GM18858 (cell line): ENCODE data around the gene GEMIN4.
"Not testable (repeated sequence)": the region's sequence is repeated elsewhere in the genome, so short reads cannot be mapped to it uniquely, and the experiment has no call there.

ENCODE experiments used
- ATAC-seq: cut with Tn5 transposase; IDR thresholded peaks from one replicate; pipeline ENCODE4 v1.9.1; 2021; ENCODE audit not compliant: unreplicated experiment

GEMIN4 gene

DNA sequence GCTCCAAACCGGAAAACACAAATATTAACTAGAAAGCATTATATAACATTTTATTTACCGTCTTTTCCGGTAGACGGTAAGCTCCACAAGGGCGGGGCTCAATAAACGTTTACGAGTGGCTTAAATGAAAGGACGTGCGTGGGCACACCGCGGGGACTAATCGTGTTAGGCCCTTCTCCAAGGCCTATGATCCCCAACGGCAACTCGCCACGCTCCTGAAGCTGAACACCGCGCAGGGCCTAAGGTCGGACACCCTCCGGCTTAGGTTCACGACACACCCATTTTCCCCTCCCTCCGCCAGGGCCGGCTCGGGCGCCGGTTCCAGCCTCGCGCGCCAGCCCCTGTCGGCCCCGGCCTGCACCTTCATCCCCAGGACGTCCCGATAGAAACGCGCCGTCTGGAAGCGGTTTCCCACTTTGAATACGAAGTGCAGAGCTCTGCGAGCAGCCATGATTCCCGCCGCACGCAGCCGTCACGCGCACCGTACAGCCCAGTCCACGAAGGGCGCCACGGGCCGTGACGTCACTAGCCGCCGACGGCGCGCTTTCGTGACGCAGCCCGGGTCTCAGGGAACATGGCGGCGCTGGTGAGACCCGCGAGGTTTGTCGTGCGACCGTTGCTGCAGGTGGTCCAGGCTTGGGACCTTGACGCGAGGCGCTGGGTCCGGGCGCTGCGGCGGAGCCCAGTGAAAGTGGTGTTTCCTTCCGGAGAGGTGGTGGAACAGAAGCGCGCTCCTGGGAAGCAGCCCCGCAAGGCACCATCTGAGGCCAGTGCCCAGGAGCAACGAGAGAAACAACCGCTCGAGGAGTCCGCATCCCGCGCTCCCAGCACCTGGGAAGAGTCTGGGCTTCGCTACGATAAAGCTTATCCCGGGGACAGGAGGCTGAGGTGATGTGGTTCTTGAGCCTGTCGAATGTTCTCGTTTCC, 30.0 kb upstream of the GEMIN4 start, which contains the start of the genes GLOD4 and MRM3:
TSS of gene GLOD4 (minus strand) at position 476 of the 927 bp plus-strand sequence. CDS start at position 451, 25 bp downstream.
TSS of gene MRM3 (plus strand) at position 549 of the 927 bp plus-strand sequence. CDS start at position 575, 26 bp downstream.
- peak; percentile 62 for ATAC-seq

DNA sequence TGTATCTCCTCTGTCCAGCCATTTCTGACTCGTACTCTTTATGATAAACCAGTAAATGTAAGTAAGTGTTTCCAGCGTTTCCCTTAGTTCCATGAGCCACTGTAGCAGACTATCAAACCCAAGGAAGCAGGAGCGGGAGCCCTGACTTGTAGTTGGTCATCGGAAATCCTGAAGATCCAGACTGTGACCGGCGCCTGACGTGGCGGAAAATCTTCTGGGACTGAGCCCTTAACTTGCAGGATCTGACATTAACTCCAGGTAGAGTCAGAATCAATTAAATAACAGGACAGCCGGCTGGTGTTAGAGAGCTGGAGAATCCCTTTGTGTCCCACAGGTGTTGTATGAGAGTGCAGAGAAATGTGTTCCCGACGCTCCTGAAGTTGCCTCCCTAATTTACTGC, 26.0 kb upstream of the GEMIN4 start:
- no peak for ATAC-seq

DNA sequence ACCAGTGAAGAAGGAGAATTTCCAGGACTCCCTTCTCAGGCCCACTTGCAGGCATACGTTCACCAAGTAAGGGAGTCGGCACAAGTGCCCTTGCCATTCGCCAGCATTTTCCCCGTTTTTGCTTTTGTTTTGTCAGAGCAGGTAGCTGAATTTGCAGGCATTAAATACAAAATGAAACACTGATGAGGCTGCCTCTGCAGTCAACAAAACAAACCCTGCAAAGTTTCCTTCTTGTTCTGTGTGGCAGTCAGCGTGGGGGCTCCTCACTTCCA, 22.2 kb upstream of the GEMIN4 start:
- ATAC-seq = no peak

DNA sequence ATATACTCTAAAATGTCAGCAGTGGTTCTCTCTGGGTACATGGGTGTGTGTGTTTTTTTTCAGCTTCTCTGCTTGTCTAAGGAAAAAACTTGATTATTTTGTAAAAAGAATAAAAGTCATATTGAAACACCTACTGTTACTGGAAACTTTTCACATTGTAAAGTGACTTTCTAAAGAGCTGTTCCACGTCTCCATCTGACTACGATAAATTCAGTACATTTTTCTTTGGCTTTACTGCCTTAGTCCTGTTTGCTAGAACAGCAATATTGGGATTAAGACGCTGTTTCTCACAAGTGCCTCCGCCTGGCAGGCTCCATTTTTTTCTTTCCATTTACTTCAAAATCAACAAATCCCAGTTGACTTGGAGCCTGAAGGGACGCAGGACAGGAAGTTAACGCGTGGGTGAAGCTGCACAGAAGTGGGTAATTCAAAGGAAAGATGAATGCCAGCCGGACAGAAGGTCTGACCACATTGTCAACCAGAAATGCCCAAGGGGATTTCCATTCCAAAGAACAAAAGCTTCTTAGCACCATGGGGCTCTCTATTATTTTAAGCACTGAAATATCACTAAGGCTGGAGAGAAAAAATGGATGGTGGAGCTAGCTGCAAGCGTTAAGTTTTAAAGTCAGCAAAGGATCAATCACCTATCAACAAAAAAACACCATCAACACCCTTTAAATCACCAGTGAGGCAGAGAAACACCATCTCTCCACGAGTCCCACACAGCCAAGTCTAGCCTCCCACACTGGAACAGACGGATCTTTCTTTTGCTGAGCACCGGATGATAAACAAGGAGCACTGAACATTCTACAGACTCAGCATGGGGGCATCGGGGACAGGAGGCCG, 21.6 kb upstream of the GEMIN4 start:
- ATAC-seq = no peak

DNA sequence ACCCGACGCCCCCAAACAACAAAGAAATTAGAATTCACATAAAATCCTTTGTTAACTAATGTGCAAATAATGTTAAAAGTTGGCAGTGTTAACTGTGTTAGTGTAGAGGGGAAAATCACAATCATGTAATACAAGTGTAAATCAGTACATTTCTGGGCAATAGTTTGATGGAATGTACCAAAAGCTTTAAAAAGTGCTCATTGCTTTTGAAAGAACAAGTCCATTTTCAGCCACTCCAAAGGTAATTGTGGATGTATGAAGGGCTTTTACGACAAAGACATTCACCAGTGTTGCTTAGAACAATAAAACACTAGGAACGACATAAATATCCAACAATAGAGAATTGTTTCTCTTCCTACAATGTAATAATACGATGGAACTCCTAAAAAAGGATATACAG, 21.0 kb upstream of the GEMIN4 start:
- ATAC-seq = no peak

DNA sequence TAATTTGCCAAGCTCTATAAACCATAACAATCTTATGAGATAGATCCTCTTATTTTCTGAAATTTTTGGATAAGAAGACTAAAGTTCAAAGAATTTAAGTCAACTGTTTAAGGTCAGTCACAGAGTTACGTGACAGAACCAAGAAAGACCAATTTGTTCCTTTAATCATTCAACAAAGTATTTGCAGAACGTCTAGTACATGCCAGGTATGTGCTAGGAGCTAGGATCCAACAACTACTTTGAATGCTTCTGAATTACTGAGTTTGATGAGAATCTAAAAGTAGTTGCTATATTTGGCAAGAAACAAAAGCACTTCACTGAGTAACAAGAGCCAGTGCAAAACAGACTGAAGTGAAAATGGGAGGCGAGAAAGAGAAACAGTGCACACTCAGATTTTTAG, 15.0 kb upstream of the GEMIN4 start:
- ATAC-seq = no peak

DNA sequence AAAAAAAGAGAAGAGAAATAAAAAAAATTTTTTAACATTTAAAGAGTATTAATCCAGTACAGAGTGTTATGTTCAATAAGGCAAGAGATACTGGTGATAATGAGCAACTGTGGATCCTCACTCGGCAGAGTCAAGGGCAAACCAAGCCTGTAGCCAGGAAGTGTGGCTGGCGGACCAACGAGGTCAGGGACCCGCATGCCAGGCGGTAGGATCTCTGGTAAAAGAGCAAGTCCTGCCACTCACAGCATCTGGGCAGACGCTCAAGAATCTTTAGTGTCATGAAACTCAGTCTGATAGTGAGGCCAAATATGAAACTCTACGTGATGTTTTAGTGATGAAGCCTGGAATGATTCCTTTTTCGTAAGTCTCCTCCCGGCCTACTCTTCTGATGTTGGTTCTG, 8.3 kb upstream of the GEMIN4 start:
- ATAC-seq = no peak

DNA sequence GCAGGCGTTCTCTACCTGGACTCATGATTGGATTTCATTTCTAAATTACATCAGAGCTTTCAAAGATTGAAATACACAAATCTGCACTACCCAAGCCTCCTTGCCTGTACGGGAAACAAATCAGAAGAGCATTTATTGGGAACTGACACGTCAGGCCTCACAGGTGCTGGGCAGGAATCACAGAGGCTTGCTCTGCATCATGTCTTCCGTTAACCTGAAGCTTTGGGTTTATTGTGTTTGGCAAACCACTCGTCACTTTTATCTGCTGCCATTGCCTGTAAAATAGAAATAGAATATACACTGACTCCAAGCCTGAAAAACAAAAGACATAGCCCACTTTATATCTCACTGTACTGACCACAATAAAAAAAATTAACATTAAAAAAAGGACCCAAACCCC, 7.9 kb upstream of the GEMIN4 start:
- no peak for ATAC-seq

DNA sequence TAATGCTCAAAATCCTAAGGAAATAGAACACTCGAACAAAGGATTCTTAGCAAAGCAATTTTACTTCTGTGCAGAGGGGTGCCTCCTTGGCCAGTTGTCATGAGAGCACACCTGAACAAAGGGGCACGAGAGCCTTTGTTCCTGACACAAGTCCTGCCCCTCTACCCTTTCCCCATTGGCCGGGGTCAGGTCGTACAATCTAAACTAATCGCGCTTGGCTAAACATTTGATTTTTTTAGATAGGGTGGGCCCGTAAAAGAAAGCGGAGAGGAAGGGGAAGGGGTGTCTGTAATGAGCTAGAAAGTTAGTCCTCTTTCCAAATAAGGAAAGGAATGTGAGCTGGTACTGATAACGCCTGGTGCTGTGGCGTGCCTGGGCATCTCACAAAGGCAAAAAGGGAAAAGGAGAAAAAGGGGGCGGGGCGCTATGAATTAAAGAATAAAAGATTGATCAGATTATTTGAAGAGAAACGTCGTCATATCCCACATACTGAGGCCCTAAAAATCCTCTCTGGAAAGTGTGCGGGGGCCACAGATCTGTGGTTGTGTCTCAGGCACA, 4.0 kb upstream of the GEMIN4 start:
- ATAC-seq = not testable (repeated sequence)

DNA sequence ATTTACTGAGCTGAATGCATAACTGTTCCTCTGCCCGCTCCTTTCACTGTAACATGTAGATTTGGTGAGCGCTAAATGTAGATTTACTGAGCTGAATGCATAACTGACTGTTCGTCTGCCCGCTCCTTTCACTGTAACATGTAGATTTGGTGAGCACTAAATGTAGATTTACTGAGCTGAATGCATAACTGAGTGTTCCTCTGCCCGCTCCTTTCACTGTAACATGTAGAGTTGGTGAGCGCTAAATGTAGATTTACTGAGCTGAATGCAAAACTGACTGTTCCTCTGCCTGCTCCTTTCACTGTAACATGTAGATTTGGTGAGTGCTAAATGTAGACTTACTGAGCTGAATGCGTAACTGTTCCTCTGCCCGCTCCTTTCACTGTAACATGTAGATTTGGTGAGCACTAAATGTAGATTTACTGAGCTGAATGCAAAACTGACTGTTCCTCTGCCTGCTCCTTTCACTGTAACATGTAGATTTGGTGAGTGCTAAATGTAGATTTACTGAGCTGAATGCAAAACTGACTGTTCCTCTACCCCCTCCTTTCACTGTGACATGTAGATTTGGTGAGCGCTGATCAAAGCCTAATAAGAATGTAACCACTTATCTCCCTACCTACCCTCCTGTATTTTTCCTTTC, 3.4 kb upstream of the GEMIN4 start:
- not testable (repeated sequence) for ATAC-seq

DNA sequence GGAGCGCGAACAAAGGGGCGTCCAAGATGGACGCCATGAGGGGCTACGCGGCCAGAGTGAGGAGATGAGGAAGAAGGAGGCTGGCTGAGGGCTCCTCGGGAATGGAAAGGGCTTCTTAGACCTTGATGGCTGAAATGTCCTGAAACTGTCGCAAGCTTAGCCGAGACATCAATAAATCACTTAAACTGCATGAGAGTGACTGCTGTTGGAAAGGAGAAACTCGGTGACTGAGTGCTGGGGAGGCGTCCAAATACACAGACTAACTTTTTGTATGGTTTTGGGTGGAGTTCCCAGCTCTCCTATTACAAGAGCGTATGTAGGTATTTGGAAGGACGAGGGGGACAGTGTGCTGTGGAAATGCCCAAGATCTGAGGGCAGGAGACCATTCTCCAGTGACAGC, 1.4 kb upstream of the GEMIN4 start:
- no peak for ATAC-seq

DNA sequence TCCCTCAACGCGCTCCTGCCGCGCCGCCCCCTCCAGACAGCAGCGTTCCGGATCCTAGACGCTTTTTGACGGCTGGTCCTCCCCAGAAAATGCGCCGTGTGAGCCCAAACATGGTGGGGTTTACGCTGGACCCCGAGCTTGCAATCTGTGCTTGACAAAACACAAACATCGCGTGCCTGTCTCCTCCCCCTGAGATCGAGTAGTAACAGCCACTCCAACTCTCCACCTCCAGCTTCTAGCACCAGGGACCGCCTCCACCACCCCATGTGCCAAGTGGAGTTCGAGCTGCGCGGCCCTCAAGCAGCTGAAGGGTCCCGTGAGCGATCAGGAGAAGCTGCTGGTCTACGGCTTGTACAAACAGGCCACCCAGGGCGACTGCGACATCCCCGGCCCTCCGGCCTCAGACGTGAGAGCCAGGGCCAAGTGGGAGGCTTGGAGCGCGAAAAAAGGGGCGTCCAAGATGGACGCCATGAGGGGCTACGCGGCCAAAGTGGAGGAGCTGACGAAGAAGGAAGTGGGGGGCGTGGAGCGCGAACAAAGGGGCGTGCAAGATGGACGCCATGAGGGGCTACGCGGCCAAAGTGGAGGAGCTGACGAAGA, 656 bp upstream of the GEMIN4 start:
- ATAC-seq = peak; percentile 11

DNA sequence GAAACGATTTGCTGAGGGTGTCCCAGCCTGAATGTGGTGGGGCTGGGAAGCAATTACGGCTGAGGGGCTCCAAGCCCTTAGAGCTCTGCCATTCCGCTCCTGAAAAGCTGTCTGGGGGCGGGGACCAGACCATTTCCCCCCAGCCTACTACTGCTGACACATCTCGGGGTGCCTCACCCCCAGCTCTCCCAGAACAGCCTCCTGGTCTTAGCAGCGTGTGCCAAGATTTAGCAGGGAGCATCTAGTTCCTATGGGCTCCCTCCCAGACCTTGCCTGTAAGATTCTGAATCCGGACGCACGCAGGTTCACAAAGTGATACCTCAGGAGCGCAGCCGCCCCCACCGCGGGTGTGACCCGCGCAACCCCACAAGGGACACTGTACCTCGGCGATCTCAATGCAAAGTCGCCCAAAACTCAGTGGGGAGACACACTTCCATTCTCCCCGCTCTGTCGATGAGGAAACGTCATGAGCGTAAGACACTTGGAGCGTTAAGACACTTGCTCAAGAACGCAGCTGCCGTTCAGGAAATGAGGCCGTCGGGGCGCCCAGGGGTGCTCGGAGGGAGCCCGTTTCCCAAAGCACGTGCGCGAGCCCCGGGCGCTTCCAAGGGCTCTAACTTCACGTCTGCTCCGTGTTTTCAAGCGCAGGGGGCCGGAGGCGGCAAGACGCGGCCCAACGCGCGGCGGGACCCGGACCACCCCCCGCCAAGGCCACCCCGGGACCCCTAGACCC, 629 bp downstream of the GEMIN4 start:
- no peak for ATAC-seq

DNA sequence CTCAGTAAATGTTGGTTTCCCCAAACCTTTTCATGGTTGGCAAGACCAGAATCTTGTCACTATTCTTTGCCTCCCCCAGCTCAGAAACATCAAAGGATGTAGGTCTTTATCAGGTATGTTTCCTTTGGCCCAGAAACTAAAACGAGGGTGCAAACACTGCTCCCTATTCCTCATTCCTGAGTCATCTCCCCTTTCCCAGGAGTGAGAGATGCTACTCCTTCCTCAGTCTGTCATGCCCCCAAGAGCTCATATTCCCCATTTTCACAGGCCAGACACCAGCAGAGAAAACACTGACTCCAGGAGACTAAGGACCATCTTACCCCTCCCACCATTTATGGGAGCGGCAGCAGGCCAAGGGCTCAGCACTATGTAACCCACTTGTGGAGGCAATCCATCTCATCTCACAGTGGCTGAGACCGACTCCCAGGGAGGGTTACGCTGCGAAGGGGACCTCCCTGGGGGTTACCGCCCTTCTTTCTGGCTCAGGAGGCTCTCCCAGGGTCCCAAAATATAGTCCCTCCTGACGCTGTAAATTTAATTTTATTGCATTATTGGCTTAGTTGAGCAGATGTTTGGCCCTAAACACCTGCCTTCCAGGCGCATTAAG, 1.5 kb downstream of the GEMIN4 start:
- no peak for ATAC-seq

DNA sequence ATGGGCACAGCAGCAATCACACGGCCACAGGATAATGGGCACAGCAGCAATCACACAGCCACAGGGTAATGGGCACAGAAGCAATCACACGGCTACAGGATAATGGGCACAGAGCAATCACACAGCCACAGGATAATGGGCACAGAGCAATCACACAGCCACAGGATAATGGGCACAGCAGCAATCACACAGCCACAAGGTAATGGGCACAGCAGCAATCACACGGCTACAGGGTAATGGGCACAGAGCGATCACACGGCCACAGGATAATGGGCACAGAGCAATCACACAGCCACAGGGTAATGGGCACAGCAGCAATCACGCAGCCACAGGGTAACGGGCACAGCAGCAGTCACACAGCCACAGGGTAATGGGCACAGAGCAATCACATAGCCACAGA, 2.7 kb downstream of the GEMIN4 start:
- not testable (repeated sequence) for ATAC-seq

DNA sequence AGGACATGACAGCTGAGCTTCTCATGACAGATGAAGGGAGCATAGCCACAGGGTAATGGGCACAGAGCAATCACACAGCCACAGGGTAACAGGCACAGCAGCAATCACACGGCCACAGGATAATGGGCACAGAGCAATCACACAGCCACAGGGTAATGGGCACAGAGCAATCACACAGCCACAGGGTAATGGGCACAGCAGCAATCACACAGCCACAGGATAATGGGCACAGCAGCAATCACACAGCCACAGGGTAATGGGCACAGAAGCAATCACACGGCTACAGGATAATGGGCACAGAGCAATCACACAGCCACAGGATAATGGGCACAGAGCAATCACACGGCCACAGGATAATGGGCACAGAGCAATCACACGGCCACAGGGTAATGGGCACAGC, 3.5 kb downstream of the GEMIN4 start:
- ATAC-seq = not testable (repeated sequence)

DNA sequence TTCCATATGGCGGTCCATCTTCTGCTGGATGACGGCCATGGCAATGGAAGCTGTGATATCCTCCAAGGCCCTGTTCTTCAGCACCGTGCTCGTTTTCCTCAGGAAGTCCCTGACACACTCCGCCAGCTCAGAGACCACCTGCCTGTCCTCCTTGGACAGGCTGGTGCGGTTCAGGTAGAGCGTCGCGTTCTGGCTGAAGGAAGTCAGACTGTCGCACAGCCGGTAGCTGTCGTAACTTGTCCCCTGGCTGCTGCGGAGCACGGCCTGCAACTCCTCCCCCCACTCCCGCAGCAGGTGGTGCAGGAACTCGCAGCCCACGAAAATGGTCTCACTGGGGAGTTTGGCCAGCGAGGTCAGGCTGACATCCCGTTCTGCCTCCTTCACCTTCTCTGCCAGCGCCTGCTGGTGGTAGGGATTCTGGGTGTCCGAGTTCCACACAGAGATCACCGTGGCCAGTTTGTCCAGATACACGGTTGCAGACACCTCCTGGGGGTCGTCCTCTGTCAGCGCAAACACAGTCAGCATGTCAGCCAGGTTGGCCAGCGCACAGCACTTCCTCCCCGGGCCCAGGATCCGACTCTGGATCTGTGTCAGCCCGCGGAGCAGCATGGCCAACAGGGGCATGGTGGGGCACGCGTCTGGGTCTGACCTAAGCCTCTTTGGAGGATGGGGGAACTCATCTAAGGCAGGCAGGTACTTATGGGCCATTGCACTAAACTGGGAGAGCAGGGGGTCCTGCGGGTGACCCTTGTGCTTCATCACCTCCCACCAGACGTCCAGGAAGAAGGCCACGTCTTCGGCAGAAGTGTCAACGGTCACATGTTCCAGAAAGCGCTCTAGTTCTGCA, 5.1 kb downstream of the GEMIN4 start:
- ATAC-seq = no peak

DNA sequence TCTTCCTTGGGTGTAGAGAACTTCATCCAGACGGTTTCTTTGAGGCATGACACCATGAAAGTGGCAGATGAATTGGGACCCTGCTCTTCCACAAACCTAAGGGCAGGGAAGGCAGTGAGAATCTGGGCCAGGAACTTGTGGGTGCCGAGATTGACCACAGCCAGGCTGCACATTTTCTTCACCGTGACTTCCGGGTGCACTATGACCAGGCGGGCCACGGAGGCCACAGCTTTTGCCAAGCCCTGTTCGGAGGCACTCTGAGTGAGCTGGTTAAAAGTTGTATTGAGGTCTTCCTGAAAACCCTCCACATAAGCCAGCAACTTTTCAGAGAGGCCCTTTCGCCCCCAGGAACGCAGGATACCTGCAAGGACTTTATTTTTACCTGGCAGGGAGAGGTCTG, 5.9 kb downstream of the GEMIN4 start:
- no peak for ATAC-seq

DNA sequence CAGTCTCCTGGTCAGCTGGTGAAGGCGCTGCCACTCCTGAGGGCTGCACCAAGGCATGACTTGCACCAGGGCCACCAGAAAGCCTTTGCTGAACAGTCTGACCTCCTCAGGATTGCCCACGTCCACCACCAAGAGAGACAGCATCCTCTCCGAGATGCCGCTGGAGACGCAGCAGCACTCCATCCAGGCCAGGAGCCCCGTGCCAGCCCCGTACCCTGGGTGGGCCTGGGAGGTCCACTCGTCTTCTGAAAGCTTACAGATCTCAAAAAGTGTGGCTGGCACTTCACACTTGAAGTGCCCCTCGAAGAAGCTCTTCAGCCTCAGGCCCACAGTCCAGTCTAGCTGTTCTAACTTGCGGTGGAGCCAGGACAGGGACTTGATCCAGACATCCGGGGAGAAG, 6.7 kb downstream of the GEMIN4 start:
- no peak for ATAC-seq
